ENCODE results near the gene CCL25.

The CCL25 gene

DNA sequence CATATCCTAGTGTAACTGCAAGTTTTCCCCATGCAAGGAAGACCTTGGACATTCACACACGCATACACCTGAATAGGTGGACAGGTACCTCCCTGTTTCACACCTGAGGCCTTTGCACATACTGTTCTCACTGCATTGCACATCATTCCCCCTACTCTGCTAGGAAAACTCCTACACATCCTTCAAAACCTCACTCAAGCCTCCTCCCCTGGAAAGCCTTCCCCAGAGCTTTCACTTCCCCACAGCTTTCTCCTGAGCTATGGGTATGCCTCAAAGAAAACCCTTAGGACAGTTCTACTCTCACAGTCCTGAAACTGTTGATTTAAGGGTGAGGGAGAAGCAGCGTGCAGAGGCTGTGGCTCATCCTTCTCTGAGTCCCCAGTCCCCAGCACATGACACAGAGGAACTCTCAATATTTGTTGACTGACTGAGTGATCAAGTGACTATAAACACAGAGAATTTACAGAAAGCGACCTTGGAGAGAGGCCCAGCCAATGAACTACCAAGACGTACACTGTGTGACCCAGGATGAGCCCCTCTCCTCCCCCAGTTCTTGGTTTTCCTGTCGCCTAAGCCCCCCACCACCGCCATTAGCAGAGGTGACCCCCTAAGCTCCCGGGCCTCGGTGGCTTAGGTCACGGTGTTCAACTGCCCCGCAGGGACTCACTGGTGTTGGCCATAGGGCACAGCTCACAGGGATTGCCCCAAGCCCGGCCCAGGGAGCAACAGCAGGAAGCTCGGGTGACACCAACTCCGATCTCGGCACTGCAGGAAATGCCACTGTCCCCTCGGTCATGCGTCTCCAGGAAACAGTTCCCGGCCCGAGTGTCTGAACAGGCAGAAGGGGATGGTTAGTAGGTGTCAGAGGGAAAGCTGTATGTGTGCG, 56.2 kb downstream of the CCL25 start:
- Histone ChIP-seq H3K4me1 (ENCODE audit: control insufficient read depth, insufficient read depth, low read length) (no peaks in the 10 kb centered on the region), H3K4me3 (ENCODE audit: low read depth, low read length) (no peak overlapping the region), H3K27me3 (ENCODE audit: control insufficient read depth, insufficient read depth, low read length) (no peaks in the 10 kb centered on the region), H3K36me3 (ENCODE audit: control insufficient read depth, insufficient read depth, low read length) (peaks cover 31% of the 10 kb centered on the region), H3K9ac (ENCODE audit: low read depth, low read length) (no peak overlapping the region), H3K9me3 (ENCODE audit: control insufficient read depth, insufficient read depth, low read length) (no peaks in the 10 kb centered on the region)

DNA sequence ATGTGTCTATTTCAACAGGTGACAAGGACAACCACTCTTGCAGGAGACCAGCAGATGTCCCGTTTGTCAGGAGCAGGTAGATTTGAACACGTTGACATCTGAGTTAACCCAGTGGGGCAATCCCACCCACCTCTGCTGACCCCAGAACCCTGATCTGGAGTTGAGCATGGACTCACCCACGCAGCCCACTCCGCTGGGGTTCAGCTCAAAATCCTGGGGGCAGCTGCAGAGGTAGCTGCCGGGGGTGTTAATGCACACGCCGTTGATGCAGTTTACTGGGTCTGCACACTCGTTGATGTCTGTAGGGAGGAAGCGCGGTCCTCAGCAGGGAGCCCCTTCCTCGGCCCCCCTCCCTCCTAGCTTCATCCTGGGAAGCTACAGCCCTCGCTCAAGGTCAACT, 56.9 kb downstream of the CCL25 start:
- H3K9ac ChIP-seq (ENCODE audit: low read depth, low read length): no peak overlapping the region
- no peaks in the 10 kb centered on the region for H3K4me1 ChIP-seq (ENCODE audit: control insufficient read depth, insufficient read depth, low read length)
- peaks cover 31% of the 10 kb centered on the region for H3K36me3 ChIP-seq (ENCODE audit: control insufficient read depth, insufficient read depth, low read length)
- H3K27me3 ChIP-seq (ENCODE audit: control insufficient read depth, insufficient read depth, low read length): no peaks in the 10 kb centered on the region
- H3K4me3 ChIP-seq (ENCODE audit: low read depth, low read length): no peak overlapping the region
- no peaks in the 10 kb centered on the region for H3K9me3 ChIP-seq (ENCODE audit: control insufficient read depth, insufficient read depth, low read length)

- H3K4me3 ChIP-seq (ENCODE audit: low read depth, low read length): no peak overlapping the region
- H3K4me1 ChIP-seq (ENCODE audit: control insufficient read depth, insufficient read depth, low read length): no peaks in the 10 kb centered on the region
- no peak overlapping the region for H3K9ac ChIP-seq (ENCODE audit: low read depth, low read length)
- no peaks in the 10 kb centered on the region for H3K9me3 ChIP-seq (ENCODE audit: control insufficient read depth, insufficient read depth, low read length)
- peaks cover 31% of the 10 kb centered on the region for H3K36me3 ChIP-seq (ENCODE audit: control insufficient read depth, insufficient read depth, low read length)
- H3K27me3 ChIP-seq (ENCODE audit: control insufficient read depth, insufficient read depth, low read length): no peaks in the 10 kb centered on the region
Observed at GRCh38 chr19:8109890-8110662, 57.5 kb downstream of the CCL25 start.

DNA sequence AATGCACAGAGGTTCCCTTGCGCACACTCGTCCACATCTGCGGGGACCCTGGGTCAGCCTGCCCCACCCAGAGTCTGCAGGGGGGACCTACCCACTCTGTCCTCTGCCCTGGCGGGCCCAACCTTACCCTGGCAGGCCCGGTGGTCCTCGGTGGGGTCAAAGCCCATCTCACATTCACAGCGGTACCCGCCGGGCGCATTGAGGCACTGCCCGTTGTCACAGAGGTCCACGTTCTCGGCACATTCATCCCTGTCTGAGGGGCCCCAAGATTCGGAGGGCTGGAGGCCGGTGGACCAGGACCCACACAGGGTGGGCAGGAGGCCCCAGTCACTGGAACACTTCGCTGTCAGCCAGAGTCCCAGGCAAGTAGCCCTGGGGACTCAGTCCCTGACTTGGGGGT, 58.4 kb downstream of the CCL25 start:
- Histone ChIP-seq H3K4me3 (ENCODE audit: low read depth, low read length) (no peak overlapping the region), H3K27me3 (ENCODE audit: control insufficient read depth, insufficient read depth, low read length) (no peaks in the 10 kb centered on the region), H3K9ac (ENCODE audit: low read depth, low read length) (no peak overlapping the region), H3K4me1 (ENCODE audit: control insufficient read depth, insufficient read depth, low read length) (no peaks in the 10 kb centered on the region), H3K9me3 (ENCODE audit: control insufficient read depth, insufficient read depth, low read length) (no peaks in the 10 kb centered on the region), H3K36me3 (ENCODE audit: control insufficient read depth, insufficient read depth, low read length) (peaks cover 26% of the 10 kb centered on the region)

DNA sequence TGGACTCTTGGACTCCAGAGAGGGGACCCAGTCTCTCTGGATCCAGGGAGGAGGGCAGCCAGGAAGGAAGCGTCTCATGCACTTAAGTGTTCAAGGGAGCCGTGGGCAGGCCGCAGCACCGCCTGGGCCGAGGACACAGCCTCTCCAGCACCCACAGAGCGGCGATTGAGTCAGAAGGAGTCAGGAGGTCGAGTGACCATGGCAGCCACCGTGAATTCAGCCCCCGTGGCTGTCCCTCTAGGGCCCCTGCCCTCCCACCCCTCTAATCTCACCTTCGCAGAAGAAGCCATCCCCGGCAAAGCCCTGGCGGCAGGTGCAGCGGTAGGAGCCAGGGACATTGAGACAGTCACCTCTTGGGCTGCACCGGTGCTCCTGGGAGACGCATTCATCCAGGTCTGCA, 58.8 kb downstream of the CCL25 start:
- Histone ChIP-seq H3K27me3 (ENCODE audit: control insufficient read depth, insufficient read depth, low read length) (no peaks in the 10 kb centered on the region), H3K9ac (ENCODE audit: low read depth, low read length) (no peak overlapping the region), H3K36me3 (ENCODE audit: control insufficient read depth, insufficient read depth, low read length) (peaks cover 23% of the 10 kb centered on the region)

More for the DNA sequence above, 58.8 kb downstream of the CCL25 start:
- no peak overlapping the region for H3K4me3 ChIP-seq (ENCODE audit: low read depth, low read length)
- H3K4me1 ChIP-seq (ENCODE audit: control insufficient read depth, insufficient read depth, low read length): no peaks in the 10 kb centered on the region
- H3K9me3 ChIP-seq (ENCODE audit: control insufficient read depth, insufficient read depth, low read length): no peaks in the 10 kb centered on the region
